ENCODE results near the gene TRMT112.

DNA sequence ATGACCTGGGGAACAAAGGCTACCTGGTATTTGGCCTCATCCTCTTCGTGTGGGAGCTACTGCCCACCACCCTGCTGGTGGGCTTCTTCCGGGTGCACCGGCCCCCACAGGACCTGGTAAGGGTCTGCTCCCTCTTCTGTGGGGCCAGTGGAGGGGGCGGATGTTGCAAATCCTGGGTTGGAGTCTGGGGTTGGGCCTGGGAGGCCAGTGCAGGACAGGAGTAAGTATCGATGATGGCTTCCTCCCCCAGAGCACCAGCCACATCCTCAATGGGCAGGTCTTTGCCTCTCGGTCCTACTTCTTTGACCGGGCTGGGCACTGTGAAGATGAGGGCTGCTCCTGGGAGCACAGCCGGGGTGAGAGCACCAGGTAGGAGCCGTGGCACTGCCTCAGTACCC is 29.0 kb downstream of the TRMT112 start:
- TF ChIP-seq POLR2A (IDR thresholded peaks at IDR 0.05; ENCODE audit: borderline replicate concordance, extremely low read depth, insufficient read depth, insufficient read length): no peak
- TF ChIP-seq POLR2AphosphoS5 (IDR thresholded peaks at IDR 0.05; ENCODE audit: low read depth, low read length): no peak
- TF ChIP-seq, protein P1, sequence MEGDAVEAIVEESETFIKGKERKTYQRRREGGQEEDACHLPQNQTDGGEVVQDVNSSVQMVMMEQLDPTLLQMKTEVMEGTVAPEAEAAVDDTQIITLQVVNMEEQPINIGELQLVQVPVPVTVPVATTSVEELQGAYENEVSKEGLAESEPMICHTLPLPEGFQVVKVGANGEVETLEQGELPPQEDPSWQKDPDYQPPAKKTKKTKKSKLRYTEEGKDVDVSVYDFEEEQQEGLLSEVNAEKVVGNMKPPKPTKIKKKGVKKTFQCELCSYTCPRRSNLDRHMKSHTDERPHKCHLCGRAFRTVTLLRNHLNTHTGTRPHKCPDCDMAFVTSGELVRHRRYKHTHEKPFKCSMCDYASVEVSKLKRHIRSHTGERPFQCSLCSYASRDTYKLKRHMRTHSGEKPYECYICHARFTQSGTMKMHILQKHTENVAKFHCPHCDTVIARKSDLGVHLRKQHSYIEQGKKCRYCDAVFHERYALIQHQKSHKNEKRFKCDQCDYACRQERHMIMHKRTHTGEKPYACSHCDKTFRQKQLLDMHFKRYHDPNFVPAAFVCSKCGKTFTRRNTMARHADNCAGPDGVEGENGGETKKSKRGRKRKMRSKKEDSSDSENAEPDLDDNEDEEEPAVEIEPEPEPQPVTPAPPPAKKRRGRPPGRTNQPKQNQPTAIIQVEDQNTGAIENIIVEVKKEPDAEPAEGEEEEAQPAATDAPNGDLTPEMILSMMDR (IDR thresholded peaks at IDR 0.05 in 2 of 3, conservative IDR thresholded peaks at IDR 0.05 in 1 of 3; ENCODE audit: borderline replicate concordance in 1 of 3, insufficient read depth in 1 of 3, low read depth in 2 of 3, low read length in 2 of 3): no peak
- no peak for TF ChIP-seq RAD21 (IDR thresholded peaks at IDR 0.05; ENCODE audit: low read depth)
- TF ChIP-seq SRF (IDR thresholded peaks at IDR 0.05; ENCODE audit: low read depth): no peak
- TF ChIP-seq CEBPB (IDR thresholded peaks at IDR 0.05; ENCODE audit: low read depth): no peak
- no peak for TF ChIP-seq ZNF274 (IDR thresholded peaks at IDR 0.05; ENCODE audit: low read depth, low read length)
- no peak for TF ChIP-seq EZH2 (IDR thresholded peaks at IDR 0.05)

Measured in HCT116 (cell line).